Left ventricle myocardium inferior (tissue), 1 donor: ENCODE measurements around the gene UCN3. TPM values are rescaled to one million over a fixed set of nuclear protein-coding genes. Genes with fewer than 3 reads are reported as not detected.

Source experiments
- DNase-seq: peaks from one replicate; pipeline ENCODE4 v3.0.0-alpha.2; 2020
- H3K27ac ChIP-seq: fragments of 200-600 bp; replicated peaks from 2 replicates; pipeline ENCODE4 v1.8.0; 2021
- H3K27me3 ChIP-seq: fragments of 200-600 bp; 2 replicates; pipeline ENCODE4 v1.8.0; 2021; ENCODE audit warnings: low read depth
- H3K36me3 ChIP-seq: fragments of 200-600 bp; 2 replicates; pipeline ENCODE4 v1.8.0; 2021
- H3K4me1 ChIP-seq: fragments of 200-600 bp; 2 replicates; pipeline ENCODE4 v1.8.0; 2021
- H3K4me3 ChIP-seq: fragments of 200-600 bp; 2 replicates; pipeline ENCODE4 v1.8.0; 2021; ENCODE audit warnings: mild to moderate bottlenecking, moderate library complexity
- H3K9me3 ChIP-seq: fragments of 200-600 bp; replicated peaks from 2 replicates; pipeline ENCODE4 v1.8.0; 2021
- intact Hi-C: fragments of 100-400 bp; cut with micrococcal nuclease; formaldehyde crosslinking; loops from one replicate; pipeline ENCODE4 v1.11.0; 2022
- total RNA-seq: library from RNA; stranded (reverse); fragmentation: NEBNext Ultra II Directional; extraction: Animal tissue kit (Norgen Biotek cat#: 25700); gene quantifications from one replicate; pipeline ENCODE4 v1.2.1, GENCODE V29; 2021
- TF ChIP-seq, protein P1 (sequence below): fragments of 200-600 bp; IDR thresholded peaks from 2 replicates; pipeline ENCODE4 v1.8.0; 2021; ENCODE audit warnings: antibody characterized with exemption, mild to moderate bottlenecking, borderline replicate concordance
- donor health status: DM: no; HTN: yes; CAD: no; lungs with severe emphysema.

The UCN3 gene
- total RNA-seq, 1 donor from 2014 or later = not detected

DNA sequence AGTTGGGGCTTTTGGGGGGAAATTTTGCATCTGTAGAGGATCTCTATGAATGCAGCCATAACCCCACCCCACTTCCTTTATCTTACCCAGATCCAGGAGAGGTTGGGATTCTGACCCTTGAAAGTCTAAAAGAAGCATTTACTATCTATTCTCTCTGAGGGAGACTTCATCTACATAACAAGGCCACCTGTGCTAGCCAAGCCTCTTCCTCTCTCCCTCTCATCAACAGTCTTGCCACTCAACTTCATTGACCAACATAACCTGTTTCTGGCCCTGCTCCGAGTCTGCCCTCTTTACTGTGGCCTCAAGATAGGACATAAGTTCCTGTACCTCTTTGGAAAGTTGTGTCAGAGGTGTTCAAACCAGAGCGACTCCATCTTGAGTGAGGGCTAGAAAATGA, 20.5 kb downstream of the UCN3 start:
- Histone ChIP-seq H3K27ac (no peak overlapping the region), H3K36me3 (no peaks in the 10 kb centered on the region), H3K4me3 (no peak overlapping the region), H3K27me3 (peaks cover 5% of the 10 kb centered on the region), H3K9me3 (peaks cover 16% of the 10 kb centered on the region), H3K4me1 (no peaks in the 10 kb centered on the region)
- DNase-seq = no peak
- intact Hi-C loops = no loop called here
- TF ChIP-seq, protein P1, sequence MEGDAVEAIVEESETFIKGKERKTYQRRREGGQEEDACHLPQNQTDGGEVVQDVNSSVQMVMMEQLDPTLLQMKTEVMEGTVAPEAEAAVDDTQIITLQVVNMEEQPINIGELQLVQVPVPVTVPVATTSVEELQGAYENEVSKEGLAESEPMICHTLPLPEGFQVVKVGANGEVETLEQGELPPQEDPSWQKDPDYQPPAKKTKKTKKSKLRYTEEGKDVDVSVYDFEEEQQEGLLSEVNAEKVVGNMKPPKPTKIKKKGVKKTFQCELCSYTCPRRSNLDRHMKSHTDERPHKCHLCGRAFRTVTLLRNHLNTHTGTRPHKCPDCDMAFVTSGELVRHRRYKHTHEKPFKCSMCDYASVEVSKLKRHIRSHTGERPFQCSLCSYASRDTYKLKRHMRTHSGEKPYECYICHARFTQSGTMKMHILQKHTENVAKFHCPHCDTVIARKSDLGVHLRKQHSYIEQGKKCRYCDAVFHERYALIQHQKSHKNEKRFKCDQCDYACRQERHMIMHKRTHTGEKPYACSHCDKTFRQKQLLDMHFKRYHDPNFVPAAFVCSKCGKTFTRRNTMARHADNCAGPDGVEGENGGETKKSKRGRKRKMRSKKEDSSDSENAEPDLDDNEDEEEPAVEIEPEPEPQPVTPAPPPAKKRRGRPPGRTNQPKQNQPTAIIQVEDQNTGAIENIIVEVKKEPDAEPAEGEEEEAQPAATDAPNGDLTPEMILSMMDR = no peak

DNA sequence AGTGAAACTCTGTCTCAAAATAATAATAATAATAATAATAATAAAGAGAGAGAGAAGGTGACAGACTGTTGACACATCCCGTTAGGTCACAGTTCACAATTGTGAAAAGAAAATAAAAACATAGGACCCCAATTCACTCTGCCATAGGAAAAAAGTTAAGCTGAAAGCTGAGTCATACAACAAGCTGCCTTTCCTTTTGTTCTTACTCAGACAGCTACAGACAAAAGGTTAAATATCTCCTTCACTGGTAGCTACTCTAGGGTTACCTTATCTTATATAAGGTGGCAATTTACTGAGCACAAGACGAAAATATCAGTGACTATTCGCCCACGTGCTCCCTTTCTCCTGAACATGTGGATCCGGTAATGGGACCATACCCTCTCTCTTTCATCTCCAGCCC, 22.4 kb downstream of the UCN3 start:
- Histone ChIP-seq H3K27me3 (peaks cover under 1% of the 10 kb centered on the region), H3K36me3 (no peaks in the 10 kb centered on the region), H3K9me3 (peaks cover 36% of the 10 kb centered on the region), H3K4me1 (no peaks in the 10 kb centered on the region), H3K4me3 (no peak overlapping the region), H3K27ac (no peak overlapping the region)
- intact Hi-C loops = no loop called here
- TF ChIP-seq, protein P1 = no peak
- no peak for DNase-seq

DNA sequence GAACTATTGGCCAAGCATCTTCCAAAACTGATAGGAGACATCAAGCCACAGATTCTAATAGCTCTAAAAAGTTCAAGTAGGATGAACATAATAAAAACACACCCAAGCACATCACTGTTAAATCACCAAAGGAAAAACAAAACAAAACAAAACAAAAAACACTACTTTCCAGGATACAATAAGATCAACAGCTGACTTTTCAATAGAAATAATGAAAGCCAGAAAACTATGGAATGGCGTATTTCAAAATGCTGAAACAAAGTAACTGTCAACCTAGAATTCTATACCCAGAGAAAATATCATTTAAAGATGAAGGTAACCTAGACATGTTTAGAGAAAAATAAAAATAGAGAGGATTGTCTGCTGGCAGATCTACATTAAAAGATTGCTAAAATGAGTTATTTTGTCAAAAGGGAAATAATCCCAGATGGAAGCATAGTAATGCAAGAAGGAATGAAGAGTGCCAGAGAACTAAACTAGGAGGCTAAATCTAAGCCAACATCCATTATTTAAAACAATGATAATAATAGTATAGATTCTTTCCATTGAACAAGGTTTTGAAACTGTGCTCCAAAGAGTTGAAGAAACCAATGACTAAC, 25.9 kb downstream of the UCN3 start:
- TF ChIP-seq, protein P1 = no peak
- intact Hi-C loops = no loop called here
- Histone ChIP-seq H3K4me1 (no peaks in the 10 kb centered on the region), H3K4me3 (no peak overlapping the region), H3K9me3 (peaks cover 38% of the 10 kb centered on the region), H3K27me3 (no peaks in the 10 kb centered on the region), H3K27ac (no peak overlapping the region), H3K36me3 (no peaks in the 10 kb centered on the region)
- no peak for DNase-seq

DNA sequence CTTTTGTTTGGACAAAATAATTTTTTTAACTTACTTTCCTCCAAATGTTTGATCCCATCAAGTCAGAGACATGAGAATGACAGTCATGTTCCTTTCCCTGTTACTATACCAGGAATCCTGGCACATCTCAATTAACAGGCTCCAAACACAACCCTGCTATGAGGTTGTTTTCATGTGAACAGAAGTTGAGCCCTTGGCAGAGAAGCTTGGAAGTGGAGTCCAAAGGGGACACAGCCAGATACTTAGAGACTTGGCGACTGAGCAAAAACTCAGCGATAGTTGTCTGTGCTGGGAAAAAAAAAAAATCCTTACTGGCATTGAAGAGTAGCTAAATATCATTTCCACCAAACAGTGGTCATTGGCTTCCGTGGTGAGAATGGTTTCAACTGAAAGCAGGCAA, 27.0 kb downstream of the UCN3 start:
- no peaks in the 10 kb centered on the region for H3K27me3 ChIP-seq
- no peaks in the 10 kb centered on the region for H3K36me3 ChIP-seq
- H3K27ac ChIP-seq = no peak overlapping the region
- H3K4me3 ChIP-seq = no peak overlapping the region
- no peaks in the 10 kb centered on the region for H3K4me1 ChIP-seq
- intact Hi-C loops = no loop called here
- DNase-seq = no peak
- H3K9me3 ChIP-seq = peaks cover 38% of the 10 kb centered on the region
- TF ChIP-seq, protein P1 = no peak

DNA sequence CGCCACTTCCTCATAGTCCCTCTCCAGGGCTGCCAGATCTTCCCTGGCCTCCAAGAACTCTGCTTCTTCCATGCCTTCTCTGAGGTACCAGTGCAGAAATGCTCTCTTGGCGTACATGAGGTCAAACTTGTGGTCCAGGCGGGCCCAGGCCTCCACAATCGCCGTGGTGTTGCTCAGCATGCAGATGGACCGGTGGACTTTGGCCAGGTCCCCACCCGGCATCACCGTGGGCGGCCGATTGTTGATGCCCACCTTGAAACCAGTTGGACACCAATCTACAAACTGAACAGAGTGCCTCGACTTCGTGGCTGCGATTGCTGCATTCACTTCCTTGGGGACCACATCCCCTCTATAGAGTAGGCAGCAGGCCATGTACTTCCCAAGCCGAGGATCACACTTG, 28.8 kb downstream of the UCN3 start:
- DNase-seq = no peak
- H3K4me3 ChIP-seq = no peak overlapping the region
- H3K27ac ChIP-seq = no peak overlapping the region
- H3K36me3 ChIP-seq = no peaks in the 10 kb centered on the region
- intact Hi-C loops = no loop called here
- H3K27me3 ChIP-seq = no peaks in the 10 kb centered on the region
- TF ChIP-seq, protein P1 = no peak
- peaks cover 38% of the 10 kb centered on the region for H3K9me3 ChIP-seq
- no peaks in the 10 kb centered on the region for H3K4me1 ChIP-seq

DNA sequence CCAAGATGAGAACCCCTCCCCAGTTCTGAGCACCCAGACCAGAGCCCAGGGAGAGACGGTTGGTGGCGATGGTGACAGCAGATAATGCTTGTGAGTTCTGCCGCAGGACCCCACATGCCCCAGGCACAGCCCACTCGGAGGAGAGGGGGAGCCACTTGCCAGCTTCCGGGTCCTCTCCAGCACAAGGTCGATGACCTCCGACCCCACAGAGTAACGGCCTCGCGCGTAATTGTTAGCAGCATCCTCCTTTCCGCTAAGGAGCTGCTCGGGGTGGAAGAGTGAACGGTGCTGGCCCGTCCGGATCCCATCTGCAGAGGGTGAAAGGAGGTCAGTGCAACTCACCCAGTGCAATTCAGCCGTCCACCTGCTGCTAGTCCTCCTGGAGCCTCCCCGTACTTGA, 30.4 kb downstream of the UCN3 start:
- Histone ChIP-seq H3K9me3 (peaks cover 22% of the 10 kb centered on the region), H3K4me3 (no peak overlapping the region), H3K27me3 (no peaks in the 10 kb centered on the region), H3K4me1 (no peaks in the 10 kb centered on the region), H3K36me3 (no peaks in the 10 kb centered on the region), H3K27ac (no peak overlapping the region)
- intact Hi-C loops = no loop called here
- TF ChIP-seq, protein P1 = no peak
- no peak for DNase-seq
